Measurements from ENCODE around the gene PHLDB1. TPM values are rescaled to one million over a fixed set of nuclear protein-coding genes. Genes with fewer than 3 reads are reported as not detected.

PHLDB1 gene
- total and polyA plus RNA-seq, 4 donors = 4.8 to 15.4 (median 6.0) TPM

DNA sequence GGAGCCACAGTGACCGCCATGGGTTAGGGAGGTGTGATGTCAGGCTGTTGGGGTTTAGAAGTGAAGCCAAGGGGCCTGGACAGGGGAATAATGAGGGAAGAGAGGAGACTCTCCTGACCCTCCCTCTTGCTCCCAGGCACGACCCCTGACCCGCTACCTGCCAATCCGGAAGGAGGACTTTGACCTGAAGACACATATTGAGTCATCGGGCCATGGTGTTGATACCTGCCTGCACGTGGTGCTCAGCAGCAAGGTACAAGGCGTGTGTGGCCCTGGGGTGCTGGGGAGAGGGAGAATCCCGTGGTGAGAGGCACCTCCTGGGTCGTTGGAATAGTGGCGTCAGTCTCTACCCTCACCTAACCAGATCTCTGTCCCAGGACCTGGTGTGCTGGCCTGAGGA lies 42.5 kb downstream of the PHLDB1 start:
- no peak overlapping the region for H3K4me3 ChIP-seq (ENCODE audit: low read depth in 1 of 3, low read length in 3 of 3)
- peaks cover 0 to 3% (median 0%) of the 10 kb centered on the region in 4 donors for H3K36me3 ChIP-seq (ENCODE audit: control insufficient read depth in 4 of 4, insufficient read depth in 3 of 4, low read depth in 1 of 4, low read length in 3 of 4)
- no peak overlapping the region for H3K27ac ChIP-seq (ENCODE audit: low read depth in 1 of 2, low read length in 2 of 2)
- no peak overlapping the region for H3K9ac ChIP-seq (ENCODE audit: low read depth in 1 of 2, low read length in 2 of 2)
- no peaks in the 10 kb centered on the region for H3K4me1 ChIP-seq (ENCODE audit: control insufficient read depth in 4 of 4, insufficient read depth in 4 of 4, low read length in 3 of 4)
- 52% methylated on average over 10 of the region's 10 CpGs for WGBS
- DNase-seq (ENCODE audit: low spot score) = no peak
- TF ChIP-seq, protein P1, sequence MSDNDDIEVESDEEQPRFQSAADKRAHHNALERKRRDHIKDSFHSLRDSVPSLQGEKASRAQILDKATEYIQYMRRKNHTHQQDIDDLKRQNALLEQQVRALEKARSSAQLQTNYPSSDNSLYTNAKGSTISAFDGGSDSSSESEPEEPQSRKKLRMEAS (IDR thresholded peaks at IDR 0.05) = no peak
- TF ChIP-seq HNF4A (conservative IDR thresholded peaks at IDR 0.05) = peak; percentile 34 to 55
- no peak for TF ChIP-seq TAF1 (conservative IDR thresholded peaks at IDR 0.05)
- peak in 1 of 2 donors; percentile 26 for TF ChIP-seq RXRA (IDR thresholded peaks at IDR 0.05)
- TF ChIP-seq, protein P2, sequence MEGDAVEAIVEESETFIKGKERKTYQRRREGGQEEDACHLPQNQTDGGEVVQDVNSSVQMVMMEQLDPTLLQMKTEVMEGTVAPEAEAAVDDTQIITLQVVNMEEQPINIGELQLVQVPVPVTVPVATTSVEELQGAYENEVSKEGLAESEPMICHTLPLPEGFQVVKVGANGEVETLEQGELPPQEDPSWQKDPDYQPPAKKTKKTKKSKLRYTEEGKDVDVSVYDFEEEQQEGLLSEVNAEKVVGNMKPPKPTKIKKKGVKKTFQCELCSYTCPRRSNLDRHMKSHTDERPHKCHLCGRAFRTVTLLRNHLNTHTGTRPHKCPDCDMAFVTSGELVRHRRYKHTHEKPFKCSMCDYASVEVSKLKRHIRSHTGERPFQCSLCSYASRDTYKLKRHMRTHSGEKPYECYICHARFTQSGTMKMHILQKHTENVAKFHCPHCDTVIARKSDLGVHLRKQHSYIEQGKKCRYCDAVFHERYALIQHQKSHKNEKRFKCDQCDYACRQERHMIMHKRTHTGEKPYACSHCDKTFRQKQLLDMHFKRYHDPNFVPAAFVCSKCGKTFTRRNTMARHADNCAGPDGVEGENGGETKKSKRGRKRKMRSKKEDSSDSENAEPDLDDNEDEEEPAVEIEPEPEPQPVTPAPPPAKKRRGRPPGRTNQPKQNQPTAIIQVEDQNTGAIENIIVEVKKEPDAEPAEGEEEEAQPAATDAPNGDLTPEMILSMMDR (IDR thresholded peaks at IDR 0.05; ENCODE audit: low read depth, low read length, missing input control) = no peak
- H3K27me3 ChIP-seq (ENCODE audit: control insufficient read depth in 4 of 4, insufficient read depth in 4 of 4, low read length in 3 of 4) = no peaks in the 10 kb centered on the region
- H3K9me3 ChIP-seq (ENCODE audit: control insufficient read depth in 4 of 4, low read length in 3 of 4) = no peaks in the 10 kb centered on the region

DNA sequence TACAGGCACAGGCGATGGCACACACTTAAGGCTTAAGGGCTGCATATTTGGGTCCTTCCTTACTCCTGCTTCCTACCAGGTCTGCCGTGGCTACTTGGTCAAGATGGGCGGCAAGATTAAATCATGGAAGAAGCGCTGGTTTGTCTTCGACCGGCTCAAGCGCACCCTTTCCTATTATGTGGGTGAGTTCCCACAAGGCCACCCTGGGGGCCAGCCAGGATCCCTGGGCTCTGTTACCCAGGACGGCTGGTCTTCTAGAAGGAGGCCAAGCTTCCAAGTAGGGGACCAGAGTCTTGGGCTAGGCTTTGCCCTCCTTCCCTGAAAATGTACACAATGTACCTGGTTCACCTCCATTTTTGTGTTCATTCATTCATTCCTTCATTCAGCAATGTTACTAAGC lies 43.0 kb downstream of the PHLDB1 start:
- Histone ChIP-seq H3K36me3 (ENCODE audit: control insufficient read depth in 4 of 4, insufficient read depth in 3 of 4, low read depth in 1 of 4, low read length in 3 of 4) (peaks cover 0 to 3% (median 0%) of the 10 kb centered on the region in 4 donors), H3K9ac (ENCODE audit: low read depth in 1 of 2, low read length in 2 of 2) (no peak overlapping the region), H3K4me1 (ENCODE audit: control insufficient read depth in 4 of 4, insufficient read depth in 4 of 4, low read length in 3 of 4) (no peaks in the 10 kb centered on the region), H3K27me3 (ENCODE audit: control insufficient read depth in 4 of 4, insufficient read depth in 4 of 4, low read length in 3 of 4) (no peaks in the 10 kb centered on the region), H3K27ac (ENCODE audit: low read depth in 1 of 2, low read length in 2 of 2) (no peak overlapping the region), H3K4me3 (ENCODE audit: low read depth in 1 of 3, low read length in 3 of 3) (no peak overlapping the region), H3K9me3 (ENCODE audit: control insufficient read depth in 4 of 4, low read length in 3 of 4) (no peaks in the 10 kb centered on the region)
- 94% methylated on average over 8 of the region's 8 CpGs for WGBS
- no peak for DNase-seq (ENCODE audit: low spot score)
- TF ChIP-seq, protein P3, sequence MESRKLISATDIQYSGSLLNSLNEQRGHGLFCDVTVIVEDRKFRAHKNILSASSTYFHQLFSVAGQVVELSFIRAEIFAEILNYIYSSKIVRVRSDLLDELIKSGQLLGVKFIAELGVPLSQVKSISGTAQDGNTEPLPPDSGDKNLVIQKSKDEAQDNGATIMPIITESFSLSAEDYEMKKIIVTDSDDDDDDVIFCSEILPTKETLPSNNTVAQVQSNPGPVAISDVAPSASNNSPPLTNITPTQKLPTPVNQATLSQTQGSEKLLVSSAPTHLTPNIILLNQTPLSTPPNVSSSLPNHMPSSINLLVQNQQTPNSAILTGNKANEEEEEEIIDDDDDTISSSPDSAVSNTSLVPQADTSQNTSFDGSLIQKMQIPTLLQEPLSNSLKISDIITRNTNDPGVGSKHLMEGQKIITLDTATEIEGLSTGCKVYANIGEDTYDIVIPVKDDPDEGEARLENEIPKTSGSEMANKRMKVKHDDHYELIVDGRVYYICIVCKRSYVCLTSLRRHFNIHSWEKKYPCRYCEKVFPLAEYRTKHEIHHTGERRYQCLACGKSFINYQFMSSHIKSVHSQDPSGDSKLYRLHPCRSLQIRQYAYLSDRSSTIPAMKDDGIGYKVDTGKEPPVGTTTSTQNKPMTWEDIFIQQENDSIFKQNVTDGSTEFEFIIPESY (IDR thresholded peaks at IDR 0.05) = no peak
- TF ChIP-seq TAF1 (conservative IDR thresholded peaks at IDR 0.05) = no peak
- no peak for TF ChIP-seq GABPA (IDR thresholded peaks at IDR 0.05 in 1 of 2, conservative IDR thresholded peaks at IDR 0.05 in 1 of 2)

DNA sequence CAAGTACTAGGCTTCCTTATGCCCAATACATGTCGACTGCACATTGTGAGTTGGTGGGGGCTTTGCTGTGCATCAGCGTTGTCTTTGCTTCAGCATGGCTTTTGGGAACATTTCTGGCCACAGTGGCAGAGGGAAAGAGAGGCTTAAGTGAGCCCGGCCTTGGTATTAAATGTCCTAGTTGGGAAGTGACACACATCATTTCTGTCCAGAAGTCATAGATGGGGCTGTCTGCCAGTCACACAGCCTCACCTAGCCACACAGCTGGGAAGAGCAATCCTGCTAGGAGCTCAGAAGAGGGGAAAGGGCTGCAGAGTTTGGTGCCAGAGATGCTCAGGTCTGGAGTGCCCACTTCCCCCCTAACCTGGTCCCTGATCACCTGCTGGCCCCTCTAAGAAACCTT lies 44.4 kb downstream of the PHLDB1 start:
- H3K9ac ChIP-seq (ENCODE audit: low read depth in 1 of 2, low read length in 2 of 2) = no peak overlapping the region
- no peak overlapping the region for H3K27ac ChIP-seq (ENCODE audit: low read depth in 1 of 2, low read length in 2 of 2)
- no peaks in the 10 kb centered on the region for H3K4me1 ChIP-seq (ENCODE audit: control insufficient read depth in 4 of 4, insufficient read depth in 4 of 4, low read length in 3 of 4)
- peaks cover 0 to 3% (median 0%) of the 10 kb centered on the region in 4 donors for H3K36me3 ChIP-seq (ENCODE audit: control insufficient read depth in 4 of 4, insufficient read depth in 3 of 4, low read depth in 1 of 4, low read length in 3 of 4)
- H3K4me3 ChIP-seq (ENCODE audit: low read depth in 1 of 3, low read length in 3 of 3) = no peak overlapping the region
- 93% methylated on average over 3 of the region's 3 CpGs for WGBS
- no peak for DNase-seq (ENCODE audit: low spot score)
- H3K27me3 ChIP-seq (ENCODE audit: control insufficient read depth in 4 of 4, insufficient read depth in 4 of 4, low read length in 3 of 4) = no peaks in the 10 kb centered on the region
- H3K9me3 ChIP-seq (ENCODE audit: control insufficient read depth in 4 of 4, low read length in 3 of 4) = no peaks in the 10 kb centered on the region
- no peak for TF ChIP-seq FOXA1 (IDR thresholded peaks at IDR 0.05)
- TF ChIP-seq HNF4G (IDR thresholded peaks at IDR 0.05) = no peak
- TF ChIP-seq GABPA (IDR thresholded peaks at IDR 0.05 in 1 of 2, conservative IDR thresholded peaks at IDR 0.05 in 1 of 2) = no peak
- TF ChIP-seq, protein P4, sequence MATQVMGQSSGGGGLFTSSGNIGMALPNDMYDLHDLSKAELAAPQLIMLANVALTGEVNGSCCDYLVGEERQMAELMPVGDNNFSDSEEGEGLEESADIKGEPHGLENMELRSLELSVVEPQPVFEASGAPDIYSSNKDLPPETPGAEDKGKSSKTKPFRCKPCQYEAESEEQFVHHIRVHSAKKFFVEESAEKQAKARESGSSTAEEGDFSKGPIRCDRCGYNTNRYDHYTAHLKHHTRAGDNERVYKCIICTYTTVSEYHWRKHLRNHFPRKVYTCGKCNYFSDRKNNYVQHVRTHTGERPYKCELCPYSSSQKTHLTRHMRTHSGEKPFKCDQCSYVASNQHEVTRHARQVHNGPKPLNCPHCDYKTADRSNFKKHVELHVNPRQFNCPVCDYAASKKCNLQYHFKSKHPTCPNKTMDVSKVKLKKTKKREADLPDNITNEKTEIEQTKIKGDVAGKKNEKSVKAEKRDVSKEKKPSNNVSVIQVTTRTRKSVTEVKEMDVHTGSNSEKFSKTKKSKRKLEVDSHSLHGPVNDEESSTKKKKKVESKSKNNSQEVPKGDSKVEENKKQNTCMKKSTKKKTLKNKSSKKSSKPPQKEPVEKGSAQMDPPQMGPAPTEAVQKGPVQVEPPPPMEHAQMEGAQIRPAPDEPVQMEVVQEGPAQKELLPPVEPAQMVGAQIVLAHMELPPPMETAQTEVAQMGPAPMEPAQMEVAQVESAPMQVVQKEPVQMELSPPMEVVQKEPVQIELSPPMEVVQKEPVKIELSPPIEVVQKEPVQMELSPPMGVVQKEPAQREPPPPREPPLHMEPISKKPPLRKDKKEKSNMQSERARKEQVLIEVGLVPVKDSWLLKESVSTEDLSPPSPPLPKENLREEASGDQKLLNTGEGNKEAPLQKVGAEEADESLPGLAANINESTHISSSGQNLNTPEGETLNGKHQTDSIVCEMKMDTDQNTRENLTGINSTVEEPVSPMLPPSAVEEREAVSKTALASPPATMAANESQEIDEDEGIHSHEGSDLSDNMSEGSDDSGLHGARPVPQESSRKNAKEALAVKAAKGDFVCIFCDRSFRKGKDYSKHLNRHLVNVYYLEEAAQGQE (IDR thresholded peaks at IDR 0.05) = no peak
- TF ChIP-seq, protein P3 (IDR thresholded peaks at IDR 0.05) = no peak
- no peak for TF ChIP-seq SP1 (IDR thresholded peaks at IDR 0.05)
- TF ChIP-seq NR2F2 (IDR thresholded peaks at IDR 0.05) = no peak
- TF ChIP-seq, protein P5, sequence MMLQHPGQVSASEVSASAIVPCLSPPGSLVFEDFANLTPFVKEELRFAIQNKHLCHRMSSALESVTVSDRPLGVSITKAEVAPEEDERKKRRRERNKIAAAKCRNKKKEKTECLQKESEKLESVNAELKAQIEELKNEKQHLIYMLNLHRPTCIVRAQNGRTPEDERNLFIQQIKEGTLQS (IDR thresholded peaks at IDR 0.05) = no peak
- no peak for TF ChIP-seq HNF4A (conservative IDR thresholded peaks at IDR 0.05)
- TF ChIP-seq, protein P1 (IDR thresholded peaks at IDR 0.05) = no peak
- no peak for TF ChIP-seq JUND (IDR thresholded peaks at IDR 0.05)
- TF ChIP-seq YY1 (IDR thresholded peaks at IDR 0.05) = no peak
- no peak for TF ChIP-seq TAF1 (conservative IDR thresholded peaks at IDR 0.05)
